ENCODE measurements around the gene PCNX2. TPM values are rescaled to one million over a fixed set of nuclear protein-coding genes. Genes with fewer than 3 reads are reported as not detected.

The PCNX2 gene
- total and polyA plus RNA-seq, 2 of the 8 experiments (the other 6 are each of a cell fraction or from before 2014, with no cell fraction given): 46.1 to 57.6 TPM

DNA sequence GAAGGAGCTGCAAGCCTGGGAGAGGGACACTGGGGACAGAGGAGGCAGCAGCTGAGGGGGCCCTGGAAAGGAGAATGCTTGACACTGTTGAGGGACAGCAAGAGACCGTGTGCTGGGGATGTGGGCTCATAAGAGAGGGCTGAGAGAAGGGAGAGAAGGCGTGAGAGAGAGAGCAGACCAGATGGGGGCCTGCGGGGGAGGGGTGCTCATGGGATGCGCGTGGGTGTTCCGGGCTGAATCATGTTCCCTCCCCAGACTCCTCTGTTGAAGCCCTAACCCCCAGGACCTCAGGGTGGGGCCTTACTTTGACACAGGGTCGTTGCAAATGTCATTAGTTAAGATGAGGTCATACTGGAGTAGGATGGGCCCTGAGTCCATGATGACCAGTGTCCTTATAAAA, 304.3 kb downstream of the PCNX2 start:
- H3K4me2 ChIP-seq (ENCODE audit: insufficient read depth in 1 of 2, low read depth in 2 of 2, low read length in 2 of 2): no peak overlapping the region
- no peaks in the 10 kb centered on the region for H3K27me3 ChIP-seq (replicated peaks in 1 of 4; ENCODE audit: control insufficient read depth in 3 of 4, extremely low read depth in 1 of 4, insufficient read depth in 3 of 4, low read length in 3 of 4)
- H2BK12ac ChIP-seq (ENCODE audit: low read depth, low read length): no peak overlapping the region
- H3K4me1 ChIP-seq (replicated peaks in 1 of 4; ENCODE audit: control insufficient read depth in 3 of 4, insufficient read depth in 4 of 4, low read length in 3 of 4): no peaks in the 10 kb centered on the region
- no peak overlapping the region for H3K14ac ChIP-seq (ENCODE audit: insufficient read length)
- no peak overlapping the region for H4K5ac ChIP-seq (ENCODE audit: insufficient read length, low read depth, low read length)
- no peak overlapping the region for H2AK5ac ChIP-seq (ENCODE audit: low read depth, low read length)
- CTCF ChIA-PET (ENCODE audit: partially characterized antibody): interaction anchor here (2.1 kb wide), 1 partner anchor 38 kb away, joined by 4 read pairs; no protein-coding TSS in a partner anchor
- H2BK5ac ChIP-seq (ENCODE audit: low read depth, low read length): no peak overlapping the region
- no peak overlapping the region for H3K4ac ChIP-seq (replicated peaks; ENCODE audit: insufficient read length, low read depth, low read length)
- H3K79me2 ChIP-seq (ENCODE audit: control insufficient read depth in 1 of 2, insufficient read depth in 2 of 2, low read length in 2 of 2): no peaks in the 10 kb centered on the region
- H3K56ac ChIP-seq (replicated peaks; ENCODE audit: insufficient read length, low read depth, low read length): no peak overlapping the region
- POLR2A ChIA-PET (ENCODE audit: partially characterized antibody): interaction anchor here (1.0 kb wide), 1 partner anchor 11 kb away, joined by 4 read pairs; no protein-coding TSS in a partner anchor
- no peak overlapping the region for H4K8ac ChIP-seq (ENCODE audit: extremely low read depth, insufficient read depth, low read length)
- no peak overlapping the region for H3K4me3 ChIP-seq (ENCODE audit: extremely low read depth in 1 of 4, insufficient read depth in 2 of 4, low read depth in 3 of 4, low read length in 4 of 4)
- DNase-seq (ENCODE audit: low read depth in 1 of 2, low spot score in 2 of 2) (no peak), FAIRE-seq (no peak)
- H3K9me3 ChIP-seq (ENCODE audit: insufficient read depth in 2 of 2, low read depth in 1 of 2, low read length in 1 of 2): peaks cover 10 to 19% of the 10 kb centered on the region in 2 experiments
- no peaks in the 10 kb centered on the region for H3K79me1 ChIP-seq (ENCODE audit: low read depth, low read length)
- peaks cover 0 to 32% (median 8%) of the 10 kb centered on the region in 4 experiments; a peak in 6 of 8 replicates for H3K36me3 ChIP-seq (ENCODE audit: control insufficient read depth in 2 of 4, insufficient read depth in 4 of 4, low read length in 3 of 4)
- H4K20me1 ChIP-seq (replicated peaks in 1 of 2; ENCODE audit: control insufficient read depth in 1 of 2, insufficient read depth in 2 of 2, low read length in 2 of 2): no peaks in the 10 kb centered on the region
- no peak overlapping the region for H3K18ac ChIP-seq (ENCODE audit: extremely low read depth, low read length)
- H4K91ac ChIP-seq (replicated peaks; ENCODE audit: insufficient read length, low read length): no peak overlapping the region
- no peak overlapping the region for H3K27ac ChIP-seq (ENCODE audit: low read depth, low read length)
- H2BK15ac ChIP-seq (ENCODE audit: low read length): no peak overlapping the region
- H3K9ac ChIP-seq (replicated peaks in 1 of 4; ENCODE audit: extremely low read depth in 1 of 4, low read depth in 3 of 4, low read length in 3 of 4): no peak overlapping the region
- H2BK120ac ChIP-seq (replicated peaks; ENCODE audit: low read depth, low read length): no peak overlapping the region
- WGBS, 2 experiments (ENCODE audit: extremely low coverage in 1 of 2, insufficient coverage in 1 of 2, insufficient read length in 1 of 2, insufficient replicate concordance in 2 of 2, low coverage in 1 of 2, low lambda C conversion rate in 2 of 2, missing lambda C conversion rate in 1 of 2): 90% methylated on average over 7 of the region's 7 CpGs; no CpG with 5 or more reads in 1 of the 2 experiments
- H2BK20ac ChIP-seq (ENCODE audit: low read length): no peak overlapping the region
- H2AFZ ChIP-seq (ENCODE audit: low read length): no peak overlapping the region
- no peaks in the 10 kb centered on the region for H3K23me2 ChIP-seq (ENCODE audit: low read depth, low read length)
- H3K23ac ChIP-seq (ENCODE audit: insufficient read length): no peak overlapping the region
- no peak for TF ChIP-seq CBX8 (IDR thresholded peaks at IDR 0.05; ENCODE audit: borderline replicate concordance, low read depth, low read length)
- TF ChIP-seq TAF7 (optimal IDR thresholded peaks at IDR 0.05; ENCODE audit: borderline replicate concordance, low read depth, low read length): no peak
- TF ChIP-seq FOSL1 (IDR thresholded peaks at IDR 0.05; ENCODE audit: insufficient read depth, low read depth, low read length): no peak
- TF ChIP-seq BCL11A (IDR thresholded peaks at IDR 0.05; ENCODE audit: low read depth in 2 of 2, low read length in 2 of 2): no peak
- TF ChIP-seq EZH2 (IDR thresholded peaks at IDR 0.05; ENCODE audit: low read depth, low read length, severe bottlenecking): no peak
- TF ChIP-seq POLR2AphosphoS5 (IDR thresholded peaks at IDR 0.05; ENCODE audit: low read depth, low read length): no peak
- no peak for TF ChIP-seq E2F6 (IDR thresholded peaks at IDR 0.05)
- no peak for TF ChIP-seq SP1 (IDR thresholded peaks at IDR 0.05; ENCODE audit: low read depth, low read length)
- no peak for TF ChIP-seq ZNF274 (IDR thresholded peaks at IDR 0.05; ENCODE audit: borderline replicate concordance, extremely low read depth, low read length)
- no peak for TF ChIP-seq KDM4A (IDR thresholded peaks at IDR 0.05; ENCODE audit: low read depth, low read length, severe bottlenecking)
- TF ChIP-seq CREB1 (IDR thresholded peaks at IDR 0.05): no peak
- no peak for TF ChIP-seq BRCA1 (IDR thresholded peaks at IDR 0.05; ENCODE audit: low read depth, low read length)
- TF ChIP-seq, protein P1, sequence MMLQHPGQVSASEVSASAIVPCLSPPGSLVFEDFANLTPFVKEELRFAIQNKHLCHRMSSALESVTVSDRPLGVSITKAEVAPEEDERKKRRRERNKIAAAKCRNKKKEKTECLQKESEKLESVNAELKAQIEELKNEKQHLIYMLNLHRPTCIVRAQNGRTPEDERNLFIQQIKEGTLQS (IDR thresholded peaks at IDR 0.05; ENCODE audit: insufficient read depth, low read depth, low read length): no peak
